OCI-LY3 (cell line): ENCODE data around the gene KCNK5.

ENCODE experiments used
- CTCF ChIP-seq: fragments of 200-600, 300-600 bp; sonication (generic); IDR thresholded peaks from 2 replicates; pipeline ENCODE4 v1.5.1; 2014; ENCODE audit warnings: antibody characterized with exemption, low read length, low read depth
- EZH2phosphoT487 ChIP-seq: fragments of 200-600 bp; shearing (Covaris generic); IDR thresholded peaks from 2 replicates; pipeline ENCODE4 v1.6.1; 2018; ENCODE audit warnings: antibody characterized with exemption, mixed run types, low read depth

GRCh38 chr6:39231521-39232243 is 2.4 kb upstream of the KCNK5 start:
- TF ChIP-seq CTCF (no peak), EZH2phosphoT487 (no peak)
